Measurements from ENCODE around the gene BMERB1.
"Not testable (repeated sequence)": the region's sequence is repeated elsewhere in the genome, so short reads cannot be mapped to it uniquely, and the experiment has no call there.

DNA sequence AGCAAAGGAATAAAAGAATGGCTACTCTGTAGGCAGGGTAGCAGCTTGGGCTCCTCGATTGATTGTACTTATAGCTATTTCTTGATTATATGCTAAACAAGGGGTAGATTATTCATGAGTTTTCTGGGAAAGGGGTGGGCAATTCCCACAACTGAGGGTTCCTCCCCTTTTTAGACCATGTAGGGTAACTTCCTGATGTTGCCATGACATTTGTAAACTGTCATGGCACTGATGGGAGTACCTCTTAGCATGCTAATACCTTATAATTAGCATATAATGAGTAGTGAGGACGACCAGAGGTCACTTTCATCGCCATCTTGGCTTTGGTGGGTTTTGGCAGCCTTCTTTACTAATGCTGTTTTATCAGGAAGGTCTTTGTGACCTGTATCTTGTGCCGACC lies 136.3 kb downstream of the BMERB1 start:
- TF ChIP-seq, protein P1, sequence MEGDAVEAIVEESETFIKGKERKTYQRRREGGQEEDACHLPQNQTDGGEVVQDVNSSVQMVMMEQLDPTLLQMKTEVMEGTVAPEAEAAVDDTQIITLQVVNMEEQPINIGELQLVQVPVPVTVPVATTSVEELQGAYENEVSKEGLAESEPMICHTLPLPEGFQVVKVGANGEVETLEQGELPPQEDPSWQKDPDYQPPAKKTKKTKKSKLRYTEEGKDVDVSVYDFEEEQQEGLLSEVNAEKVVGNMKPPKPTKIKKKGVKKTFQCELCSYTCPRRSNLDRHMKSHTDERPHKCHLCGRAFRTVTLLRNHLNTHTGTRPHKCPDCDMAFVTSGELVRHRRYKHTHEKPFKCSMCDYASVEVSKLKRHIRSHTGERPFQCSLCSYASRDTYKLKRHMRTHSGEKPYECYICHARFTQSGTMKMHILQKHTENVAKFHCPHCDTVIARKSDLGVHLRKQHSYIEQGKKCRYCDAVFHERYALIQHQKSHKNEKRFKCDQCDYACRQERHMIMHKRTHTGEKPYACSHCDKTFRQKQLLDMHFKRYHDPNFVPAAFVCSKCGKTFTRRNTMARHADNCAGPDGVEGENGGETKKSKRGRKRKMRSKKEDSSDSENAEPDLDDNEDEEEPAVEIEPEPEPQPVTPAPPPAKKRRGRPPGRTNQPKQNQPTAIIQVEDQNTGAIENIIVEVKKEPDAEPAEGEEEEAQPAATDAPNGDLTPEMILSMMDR (conservative IDR thresholded peaks at IDR 0.05; ENCODE audit: low read depth, low read length): not testable (repeated sequence)
- not testable (repeated sequence) for TF ChIP-seq EZH2phosphoT487 (IDR thresholded peaks at IDR 0.05; ENCODE audit: borderline replicate concordance, low read length); EZH2 (IDR thresholded peaks at IDR 0.05; ENCODE audit: low read length, unreplicated experiment)
